ENCODE results near the gene NHERF2.

DNA sequence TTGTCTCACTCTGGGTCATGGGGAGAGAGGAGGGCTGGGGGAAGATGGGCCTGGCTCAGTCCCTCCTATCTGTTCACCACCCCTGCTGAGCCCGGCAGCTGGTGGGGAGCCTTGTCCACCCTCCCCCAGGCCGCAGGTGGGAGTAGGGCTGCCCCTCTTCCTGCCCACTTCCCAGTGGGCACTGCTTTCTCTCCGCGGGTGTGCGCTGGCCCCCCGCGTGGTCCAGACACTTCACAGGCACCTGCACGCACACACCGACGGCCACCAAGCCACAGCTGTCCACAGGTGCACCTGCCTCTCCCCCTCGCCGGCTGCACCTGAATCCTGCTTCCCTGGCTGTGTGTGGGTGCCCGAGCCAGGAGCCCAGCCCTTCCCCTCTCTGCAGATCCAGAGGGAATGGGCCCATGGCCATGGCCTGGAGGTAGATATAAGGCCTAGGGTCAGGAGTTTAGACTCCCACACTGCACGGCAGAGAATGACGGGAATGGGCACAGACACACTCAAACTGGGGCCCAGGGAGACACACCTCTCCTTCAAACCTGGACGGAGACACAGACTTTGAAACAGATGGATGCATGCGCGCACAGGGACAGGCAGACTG is 2.0 kb downstream of the NHERF2 start:
- TF ChIP-seq CTCF (conservative IDR thresholded peaks at IDR 0.05) = no peak
- no peak for TF ChIP-seq EZH2 (IDR thresholded peaks at IDR 0.05; ENCODE audit: low read depth)

Measured in PC-9 (cell line).